GM23338 (cell line): ENCODE data around the gene ADAT3. TPM values are rescaled to one million over a fixed set of nuclear protein-coding genes. Genes with fewer than 3 reads are reported as not detected.

Source experiments
- ATAC-seq: fragments of 200-7000 bp; cut with Tn5 transposase; 3 replicates; pipeline ENCODE4 v1.9.1; 2020
- DNase-seq: peaks from one replicate; pipeline ENCODE4 v3.0.0-alpha.2; 2015; ENCODE audit warnings: low spot score
- H2AFZ ChIP-seq: fragments of 200-600 bp; sonication (generic); 2 replicates; pipeline ENCODE4 v1.8.0; 2016; ENCODE audit warnings: antibody characterized with exemption, mild to moderate bottlenecking, moderate library complexity
- H3F3A ChIP-seq: fragments of 200-600 bp; sonication (generic); replicated peaks from 2 replicates; pipeline ENCODE4 v1.8.0; 2017; ENCODE audit warnings: antibody characterized with exemption, mixed run types, low read depth
- H3K27ac ChIP-seq: fragments of 200-600 bp; sonication (generic); 2 replicates; pipeline ENCODE4 v1.6.1; 2016; ENCODE audit warnings: low read depth
- H3K27me3 ChIP-seq: fragments of 200-600 bp; sonication (generic); 2 replicates; pipeline ENCODE4 v1.8.0; 2016; ENCODE audit warnings: mild to moderate bottlenecking, mixed run types, moderate library complexity; ENCODE audit not compliant: insufficient read depth
- H3K36me3 ChIP-seq: fragments of 200-600 bp; sonication (generic); 2 replicates; pipeline ENCODE4 v1.8.0; 2016; ENCODE audit warnings: mild to moderate bottlenecking; ENCODE audit not compliant: insufficient read depth
- H3K4me1 ChIP-seq: fragments of 200-600 bp; sonication (generic); 2 replicates; pipeline ENCODE4 v1.8.0; 2016; ENCODE audit warnings: mild to moderate bottlenecking, moderate library complexity; ENCODE audit not compliant: insufficient read depth
- H3K4me2 ChIP-seq: fragments of 200-600 bp; sonication (generic); 2 replicates; pipeline ENCODE4 v1.7.1; 2017; ENCODE audit warnings: mixed run types
- H3K4me3 ChIP-seq: fragments of 200-600 bp; sonication (generic); 2 replicates; pipeline ENCODE4 v1.6.1; 2016; ENCODE audit warnings: mixed run types
- H3K79me2 ChIP-seq: fragments of 200-600 bp; sonication (generic); replicated peaks from 2 replicates; pipeline ENCODE4 v1.8.0; 2017; ENCODE audit warnings: mild to moderate bottlenecking; ENCODE audit not compliant: insufficient read depth
- H3K9me2 ChIP-seq: fragments of 200-600 bp; sonication (generic); 2 replicates; pipeline ENCODE4 v1.8.0; 2017; ENCODE audit not compliant: insufficient read depth
- H4K20me1 ChIP-seq: fragments of 200-600 bp; sonication (generic); replicated peaks from 2 replicates; pipeline ENCODE4 v1.8.0; 2017; ENCODE audit warnings: mild to moderate bottlenecking; ENCODE audit not compliant: insufficient read depth
- H3K27ac Mint-ChIP-seq: 2 replicates; pipeline ENCODE4 v1.8.0; 2020; ENCODE audit warnings: inconsistent platforms, mild to moderate bottlenecking, moderate library complexity, mixed read lengths
- H3K27me3 Mint-ChIP-seq: 3 replicates; pipeline ENCODE4 v1.8.0; 2022; ENCODE audit warnings: low read depth, mild to moderate bottlenecking, moderate library complexity, mixed read lengths, inconsistent platforms; ENCODE audit not compliant: insufficient read depth, poor library complexity
- H3K36me3 Mint-ChIP-seq: 3 replicates; pipeline ENCODE4 v1.8.0; 2021; ENCODE audit warnings: low read depth, mild to moderate bottlenecking, inconsistent platforms, moderate library complexity, mixed read lengths
- H3K4me1 Mint-ChIP-seq: 3 replicates; pipeline ENCODE4 v1.8.0; 2020; ENCODE audit warnings: mild to moderate bottlenecking, inconsistent platforms, mixed read lengths
- H3K4me3 Mint-ChIP-seq: 3 replicates; pipeline ENCODE4 v1.8.0; 2021; ENCODE audit warnings: moderate library complexity, mild to moderate bottlenecking, inconsistent platforms, mixed read lengths
- H3K9me3 Mint-ChIP-seq: 3 replicates; pipeline ENCODE4 v1.8.0; 2020; ENCODE audit warnings: moderate library complexity, mild to moderate bottlenecking, inconsistent platforms, mixed read lengths
- CREB1 ChIP-seq: fragments of 250-450 bp; sonication (Bioruptor Pico); IDR thresholded peaks from 2 replicates; pipeline ENCODE4 v1.5.0; 2020; ENCODE audit warnings: low read depth, mild to moderate bottlenecking, moderate library complexity
- CTCF ChIP-seq, 2 experiments: fragments of 200-600 bp in 1 of 2; sonication (generic) in 1 of 2; conservative IDR thresholded peaks; 2 replicates each; pipeline versions ENCODE4 v1.5.1 to v1.6.1; 2016 to 2017; ENCODE audit warnings: antibody characterized with exemption in 2 of 2, low read depth in 2 of 2, mild to moderate bottlenecking in 2 of 2, moderate library complexity in 1 of 2
- ETS1 ChIP-seq: IDR thresholded peaks from 2 replicates; pipeline ENCODE4 v1.6.1; 2016; ENCODE audit warnings: antibody characterized with exemption
- EZH2 ChIP-seq: fragments of 200-600 bp; sonication (generic); IDR thresholded peaks from one replicate; pipeline ENCODE4 v1.8.0; 2017; ENCODE audit warnings: antibody characterized with exemption, mild to moderate bottlenecking, low read depth; ENCODE audit not compliant: unreplicated experiment
- NANOG ChIP-seq: IDR thresholded peaks from 2 replicates; pipeline ENCODE4 v1.6.1; 2016; ENCODE audit warnings: antibody characterized with exemption, borderline replicate concordance
- POLR2AphosphoS5 ChIP-seq: IDR thresholded peaks from 2 replicates; pipeline ENCODE4 v1.6.1; 2016; ENCODE audit warnings: antibody characterized with exemption, low read depth
- REST ChIP-seq: IDR thresholded peaks from one replicate; pipeline ENCODE4 v1.6.1; 2018; ENCODE audit warnings: antibody characterized with exemption; ENCODE audit not compliant: unreplicated experiment
- STAT1 ChIP-seq: IDR thresholded peaks from one replicate; pipeline ENCODE4 v1.6.1; 2016; ENCODE audit warnings: antibody characterized with exemption; ENCODE audit not compliant: unreplicated experiment
- ZNF114 ChIP-seq: fragments of 250-450 bp; sonication (Bioruptor Pico); IDR thresholded peaks from 2 replicates; pipeline ENCODE4 v1.5.0; 2020; ENCODE audit warnings: mild to moderate bottlenecking, moderate library complexity
- ZNF331 ChIP-seq: fragments of 250-450 bp; sonication (Bioruptor Pico); IDR thresholded peaks from 2 replicates; pipeline ENCODE4 v1.5.0; 2020; ENCODE audit warnings: low read depth, mild to moderate bottlenecking, moderate library complexity
- polyA plus RNA-seq: library from polyadenylated mRNA; unstranded; fragments of >200 nt; fragmentation: Nextera tagmentation; extraction: Ambion mirVana; gene quantifications from 2 replicates; pipeline ENCODE4 v1.2.1, GENCODE V29; 2016
- total RNA-seq: library from RNA; depleted of rRNA; stranded (reverse); fragments of >200 nt; shearing (Covaris generic); gene quantifications from 2 replicates; pipeline ENCODE4 v1.2.3, GENCODE V29; 2014

The ADAT3 gene
- total and polyA plus RNA-seq, 2 experiments from 2014 or later = 7.9 to 12.4 TPM

- peaks cover 2% of the 10 kb centered on the region; the same call in 2 of the 3 replicates for H3K36me3 Mint-ChIP-seq
- Histone ChIP-seq H3K27me3 (no peaks in the 10 kb centered on the region), H3F3A (peaks cover 7% of the 10 kb centered on the region), H2AFZ (no peak within 1 kb of the TSS; the same call in none of the 2 replicates), H3K27ac (peak within 1 kb of the TSS; percentile 88), H3K4me3 (peak within 1 kb of the TSS; percentile 90), H3K36me3 (no peaks in the 10 kb centered on the region), H3K79me2 (peaks cover 47% of the 10 kb centered on the region), H3K9me2 (no peaks in the 10 kb centered on the region), H4K20me1 (peaks cover 17% of the 10 kb centered on the region), H3K4me2 (peak within 1 kb of the TSS; percentile 92), H3K4me1 (peaks cover 18% of the 10 kb centered on the region)
- H3K4me3 Mint-ChIP-seq = peak within 1 kb of the TSS; percentile 95
- no peak; the same call in 1 of the 3 replicates for ATAC-seq
- TF ChIP-seq EZH2 (no peak), ZNF114 (CRISPR knock-in tag) (no peak), CTCF (conservative IDR thresholded peaks at IDR 0.05; ENCODE audit: low read depth in 2 of 2) (no peak), POLR2AphosphoS5 (no peak), STAT1 (no peak), ZNF331 (no peak), ETS1 (no peak), REST (no peak), NANOG (no peak), CREB1 (no peak)
- H3K9me3 Mint-ChIP-seq = no peaks in the 10 kb centered on the region
- no peak for DNase-seq
- peak within 1 kb of the TSS; percentile 95 for H3K27ac Mint-ChIP-seq
- peaks cover 20% of the 10 kb centered on the region for H3K27me3 Mint-ChIP-seq
- H3K4me1 Mint-ChIP-seq = peaks cover 20% of the 10 kb centered on the region
These were observed 36.2 kb downstream of the ADAT3 start, which contains the start of gene CSNK1G2 for GRCh38 chr19:1941146-1942077. Gene CSNK1G2, plus strand, starts transcription at chr19:1941172. Its CDS starts 28,601 bp downstream, at chr19:1969773.
